Activated B cell treated with CpG ODN at 0.5 μM for 24 hours (primary cell): ENCODE data around the gene MAP3K15. TPM values are rescaled to one million over a fixed set of nuclear protein-coding genes. Genes with fewer than 3 reads are reported as not detected.

Source experiments
- ATAC-seq: fragments of 200-7000 bp; cut with Tn5 transposase; one replicate; pipeline ENCODE4 v1.10.0; 2021; ENCODE audit warnings: low read depth, mild to moderate bottlenecking, moderate library complexity
- CTCF ChIA-PET: fragments of 350-600 bp; sonication (Branson Sonifier 250); formaldehyde crosslinking; loops from one replicate; lab custom pipeline; 2021; ENCODE audit warnings: antibody characterized with exemption; lab: Charles Lee
- POLR2A ChIA-PET: fragments of 350-600 bp; sonication (Branson Sonifier 250); formaldehyde crosslinking; loops from one replicate; lab custom pipeline; 2021; ENCODE audit warnings: antibody characterized with exemption; lab: Charles Lee
- DNase-seq: peaks from one replicate; pipeline ENCODE4 v3.0.0; 2022
- H3K27ac Mint-ChIP-seq: one replicate; pipeline ENCODE4 v1.8.0; 2020; ENCODE audit warnings: mixed read lengths
- H3K27me3 Mint-ChIP-seq: one replicate; pipeline ENCODE4 v1.8.0; 2021; ENCODE audit warnings: mixed read lengths
- H3K36me3 Mint-ChIP-seq: one replicate; pipeline ENCODE4 v1.8.0; 2021; ENCODE audit warnings: low read depth, mixed read lengths
- H3K4me1 Mint-ChIP-seq: one replicate; pipeline ENCODE4 v1.8.0; 2021; ENCODE audit warnings: mixed read lengths
- H3K4me3 Mint-ChIP-seq: one replicate; pipeline ENCODE4 v1.8.0; 2020; ENCODE audit warnings: mild to moderate bottlenecking, mixed read lengths
- H3K9me3 Mint-ChIP-seq: one replicate; pipeline ENCODE4 v1.8.0; 2020; ENCODE audit warnings: mixed read lengths
- CTCF ChIP-seq: fragments of 200-600 bp; IDR thresholded peaks from one replicate; pipeline ENCODE4 v1.8.0; 2022; ENCODE audit warnings: antibody characterized with exemption, mild to moderate bottlenecking
- intact Hi-C: fragments of 100-400 bp; cut with micrococcal nuclease; formaldehyde crosslinking; loops from one replicate; pipeline ENCODE4 v1.15.1; 2024
- total RNA-seq: library from RNA; stranded (reverse); gene quantifications from 2 replicates; pipeline ENCODE4 v1.2.3, GENCODE V29; 2022

The MAP3K15 gene
- total RNA-seq: 0.11 TPM in 1 of 2 replicates, not detected in the other

- Mint-ChIP-seq H3K9me3 (no peaks in the 10 kb centered on the region), H3K4me3 (peak within 1 kb of the TSS; percentile 55), H3K27me3 (peaks cover 13% of the 10 kb centered on the region), H3K27ac (no peak within 1 kb of the TSS), H3K36me3 (no peaks in the 10 kb centered on the region), H3K4me1 (no peaks in the 10 kb centered on the region)
- DNase-seq (peak; percentile 13), ATAC-seq (peak; percentile 50)
- ChIA-PET CTCF (no interaction called here), POLR2A (no interaction called here)
- no peak for TF ChIP-seq CTCF
- intact Hi-C loops: no loop called here
Observed at GRCh38 chrX:19514791-19515614, at the start of gene MAP3K15. TSS of gene MAP3K15 (minus strand) at chrX:19515508. CDS start at chrX:19515261, 247 bp downstream.

GRCh38 chrX:19564606-19565005 lies 49.3 kb upstream of the MAP3K15 start:
- H3K9me3 Mint-ChIP-seq: no peaks in the 10 kb centered on the region
- ChIA-PET CTCF (no interaction called here), POLR2A (no interaction called here)
- intact Hi-C loops: no loop called here
- TF ChIP-seq CTCF: no peak
- ATAC-seq (no peak), DNase-seq (no peak)
- H3K27me3 Mint-ChIP-seq: no peaks in the 10 kb centered on the region
- H3K36me3 Mint-ChIP-seq: peaks cover 38% of the 10 kb centered on the region
- peaks cover 22% of the 10 kb centered on the region for H3K4me1 Mint-ChIP-seq
- no peak overlapping the region for H3K4me3 Mint-ChIP-seq
- H3K27ac Mint-ChIP-seq: no peak overlapping the region

- H3K4me3 Mint-ChIP-seq: peak overlapping the region; percentile 38
Observed at GRCh38 chrX:19563746-19564145, 48.4 kb upstream of the MAP3K15 start.

GRCh38 chrX:19563327-19563726 lies 48.0 kb upstream of the MAP3K15 start:
- ChIA-PET CTCF (interaction anchor here (0.6 kb wide), 1 partner anchor 423 kb away, joined by 6 read pairs; no protein-coding TSS in a partner anchor), POLR2A (no interaction called here)
- H3K9me3 Mint-ChIP-seq: no peaks in the 10 kb centered on the region
- no peak for ATAC-seq
- H3K27ac Mint-ChIP-seq: peak overlapping the region; percentile 70
- TF ChIP-seq CTCF: no peak
- H3K27me3 Mint-ChIP-seq: no peaks in the 10 kb centered on the region
- H3K36me3 Mint-ChIP-seq: peaks cover 31% of the 10 kb centered on the region
- H3K4me1 Mint-ChIP-seq: peaks cover 22% of the 10 kb centered on the region
- H3K4me3 Mint-ChIP-seq: peak overlapping the region; percentile 38
- intact Hi-C loops: no loop called here
- DNase-seq: no peak

More at GRCh38 chrX:19563746-19564145, 48.4 kb upstream of the MAP3K15 start:
- no peaks in the 10 kb centered on the region for H3K9me3 Mint-ChIP-seq
- peaks cover 22% of the 10 kb centered on the region for H3K4me1 Mint-ChIP-seq
- peaks cover 35% of the 10 kb centered on the region for H3K36me3 Mint-ChIP-seq
- DNase-seq (no peak), ATAC-seq (no peak)
- no peaks in the 10 kb centered on the region for H3K27me3 Mint-ChIP-seq
- TF ChIP-seq CTCF: no peak
- H3K27ac Mint-ChIP-seq: peak overlapping the region; percentile 70
- CTCF ChIA-PET: interaction anchor here (0.6 kb wide), 1 partner anchor 423 kb away, joined by 6 read pairs; no protein-coding TSS in a partner anchor
- intact Hi-C loops: no loop called here
- POLR2A ChIA-PET: no interaction called here

GRCh38 chrX:19560611-19561010 lies 45.3 kb upstream of the MAP3K15 start:
- CTCF ChIA-PET: no interaction called here
- DNase-seq: no peak
- Mint-ChIP-seq H3K4me3 (no peak overlapping the region), H3K27ac (no peak overlapping the region), H3K36me3 (peaks cover 18% of the 10 kb centered on the region), H3K4me1 (peaks cover 20% of the 10 kb centered on the region), H3K9me3 (no peaks in the 10 kb centered on the region), H3K27me3 (no peaks in the 10 kb centered on the region)
- no peak for TF ChIP-seq CTCF
- intact Hi-C loops: no loop called here
- POLR2A ChIA-PET: no interaction called here
- ATAC-seq: no peak
